Parathyroid adenoma (tissue), 2 donors: ENCODE results near the gene FBXO42.

Experiments
- H2AFZ ChIP-seq: fragments of 300-600 bp; sonication (generic); one replicate; pipeline ENCODE4 v1.7.0; 2017; ENCODE audit warnings: antibody characterized with exemption, mild to moderate bottlenecking
- H3K27ac ChIP-seq: fragments of 300-600 bp; sonication (generic); one replicate; pipeline ENCODE4 v1.7.0; 2017
- H3K27me3 ChIP-seq: fragments of 300-600 bp; sonication (generic); one replicate; pipeline ENCODE4 v1.7.0; 2017; ENCODE audit warnings: low read length; ENCODE audit not compliant: control insufficient read depth, insufficient read depth
- H3K36me3 ChIP-seq: fragments of 300-600 bp; sonication (generic); one replicate; pipeline ENCODE4 v1.7.0; 2017; ENCODE audit warnings: low read length; ENCODE audit not compliant: control insufficient read depth, insufficient read depth
- H3K4me1 ChIP-seq: fragments of 300-600 bp; sonication (generic); one replicate; pipeline ENCODE4 v1.7.0; 2017; ENCODE audit warnings: control low read depth
- H3K4me2 ChIP-seq: fragments of 300-600 bp; sonication (generic); one replicate; pipeline ENCODE4 v1.7.0; 2017; ENCODE audit warnings: low read length
- H3K4me3 ChIP-seq: fragments of 300-600 bp; sonication (generic); one replicate; pipeline ENCODE4 v1.7.0; 2017; ENCODE audit warnings: low read depth, low read length
- H3K79me2 ChIP-seq: fragments of 300-600 bp; sonication (generic); one replicate; pipeline ENCODE4 v1.7.0; 2017; ENCODE audit warnings: control low read depth
- H3K9ac ChIP-seq: fragments of 300-600 bp; sonication (generic); one replicate; pipeline ENCODE4 v1.7.0; 2017; ENCODE audit warnings: mild to moderate bottlenecking
- H3K9me3 ChIP-seq: fragments of 300-600 bp; sonication (generic); one replicate; pipeline ENCODE4 v1.7.0; 2017; ENCODE audit warnings: low read length; ENCODE audit not compliant: control insufficient read depth
- TF ChIP-seq, protein P1 (sequence below): fragments of 300-600 bp; sonication (generic); IDR thresholded peaks from one replicate; pipeline ENCODE4 v1.7.0; 2017; ENCODE audit warnings: antibody characterized with exemption, mild to moderate bottlenecking
- donor health status: primary hyperparathyroidism.

The FBXO42 gene

DNA sequence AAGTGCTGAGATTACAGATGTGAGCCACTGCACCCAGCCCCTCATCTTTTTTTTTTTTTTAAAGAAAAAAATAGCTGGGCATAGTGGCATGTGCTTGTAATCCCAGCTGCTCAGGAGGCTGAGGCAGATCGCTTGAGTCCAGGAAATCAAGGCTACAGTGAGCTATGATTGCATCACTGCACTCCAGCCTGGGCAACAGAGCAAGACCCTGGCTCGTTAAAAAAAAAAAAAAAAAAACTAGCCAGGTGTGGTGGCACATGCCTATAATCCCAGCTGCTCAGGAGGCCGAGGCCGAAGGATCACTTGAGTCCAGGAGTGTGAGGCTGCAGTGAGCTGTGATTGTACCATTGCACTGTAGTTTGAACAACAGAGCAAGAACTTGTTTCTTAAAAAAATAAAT lies 28.6 kb upstream of the FBXO42 start:
- H3K36me3 ChIP-seq, result no peaks in the 10 kb centered on the region
- no peak overlapping the region for H3K9ac ChIP-seq
- no peak overlapping the region for H3K27ac ChIP-seq
- TF ChIP-seq, protein P1, sequence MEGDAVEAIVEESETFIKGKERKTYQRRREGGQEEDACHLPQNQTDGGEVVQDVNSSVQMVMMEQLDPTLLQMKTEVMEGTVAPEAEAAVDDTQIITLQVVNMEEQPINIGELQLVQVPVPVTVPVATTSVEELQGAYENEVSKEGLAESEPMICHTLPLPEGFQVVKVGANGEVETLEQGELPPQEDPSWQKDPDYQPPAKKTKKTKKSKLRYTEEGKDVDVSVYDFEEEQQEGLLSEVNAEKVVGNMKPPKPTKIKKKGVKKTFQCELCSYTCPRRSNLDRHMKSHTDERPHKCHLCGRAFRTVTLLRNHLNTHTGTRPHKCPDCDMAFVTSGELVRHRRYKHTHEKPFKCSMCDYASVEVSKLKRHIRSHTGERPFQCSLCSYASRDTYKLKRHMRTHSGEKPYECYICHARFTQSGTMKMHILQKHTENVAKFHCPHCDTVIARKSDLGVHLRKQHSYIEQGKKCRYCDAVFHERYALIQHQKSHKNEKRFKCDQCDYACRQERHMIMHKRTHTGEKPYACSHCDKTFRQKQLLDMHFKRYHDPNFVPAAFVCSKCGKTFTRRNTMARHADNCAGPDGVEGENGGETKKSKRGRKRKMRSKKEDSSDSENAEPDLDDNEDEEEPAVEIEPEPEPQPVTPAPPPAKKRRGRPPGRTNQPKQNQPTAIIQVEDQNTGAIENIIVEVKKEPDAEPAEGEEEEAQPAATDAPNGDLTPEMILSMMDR, result no peak
- H2AFZ ChIP-seq, result no peak overlapping the region
- H3K4me3 ChIP-seq, result no peak overlapping the region
- no peak overlapping the region for H3K4me2 ChIP-seq
- peaks cover 49% of the 10 kb centered on the region for H3K79me2 ChIP-seq
- no peaks in the 10 kb centered on the region for H3K27me3 ChIP-seq
- H3K9me3 ChIP-seq, result no peaks in the 10 kb centered on the region
- H3K4me1 ChIP-seq, result peaks cover 4% of the 10 kb centered on the region

DNA sequence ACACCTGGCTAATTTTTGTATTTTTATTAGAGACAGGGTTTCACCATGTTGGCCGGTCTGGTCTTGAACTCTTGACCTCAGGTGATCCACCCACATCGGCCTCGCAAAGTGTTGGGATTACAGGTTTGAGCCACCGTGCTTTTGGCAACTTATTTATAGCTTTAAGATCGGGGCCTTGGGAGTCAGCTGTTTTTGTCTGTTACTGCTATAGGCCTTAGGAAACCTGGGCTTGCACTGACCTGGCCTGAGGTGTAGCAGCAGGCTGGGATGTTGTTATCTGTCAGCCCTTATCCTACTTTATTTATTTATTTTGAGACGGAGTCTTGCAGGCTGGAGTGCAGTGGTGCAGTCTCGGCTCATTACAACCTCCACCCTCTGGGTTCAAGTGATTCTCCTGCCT lies 26.2 kb upstream of the FBXO42 start:
- no peak overlapping the region for H3K27ac ChIP-seq
- peaks cover 64% of the 10 kb centered on the region for H3K79me2 ChIP-seq
- H3K9me3 ChIP-seq, result no peaks in the 10 kb centered on the region
- TF ChIP-seq, protein P1, result no peak
- H2AFZ ChIP-seq, result no peak overlapping the region
- no peaks in the 10 kb centered on the region for H3K36me3 ChIP-seq
- H3K4me3 ChIP-seq, result no peak overlapping the region
- H3K4me2 ChIP-seq, result no peak overlapping the region
- H3K9ac ChIP-seq, result no peak overlapping the region
- H3K27me3 ChIP-seq, result no peaks in the 10 kb centered on the region
- peaks cover 8% of the 10 kb centered on the region for H3K4me1 ChIP-seq

DNA sequence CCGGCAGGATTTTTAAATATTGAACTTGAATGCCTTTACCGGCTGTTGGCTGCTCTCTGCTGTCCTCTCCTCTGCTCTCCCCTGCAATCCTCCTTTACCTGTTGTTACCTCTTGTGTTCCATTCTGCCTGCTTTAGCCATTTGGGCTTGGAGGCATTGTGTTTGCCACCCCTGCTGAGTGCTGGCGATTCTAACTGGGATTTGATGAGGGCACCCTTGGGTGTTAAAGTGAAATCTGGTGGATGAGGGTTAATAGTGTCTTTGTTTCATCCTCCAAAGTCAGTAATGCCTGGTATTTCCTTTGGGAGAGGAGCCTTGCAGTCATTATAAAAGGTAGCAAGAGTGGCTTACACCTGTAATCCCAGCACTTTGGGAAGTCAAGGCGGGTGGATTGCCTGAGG lies 24.7 kb upstream of the FBXO42 start:
- no peaks in the 10 kb centered on the region for H3K36me3 ChIP-seq
- no peak overlapping the region for H3K27ac ChIP-seq
- H3K9me3 ChIP-seq, result no peaks in the 10 kb centered on the region
- H3K4me1 ChIP-seq, result peaks cover 10% of the 10 kb centered on the region
- H3K79me2 ChIP-seq, result peaks cover 66% of the 10 kb centered on the region
- H3K27me3 ChIP-seq, result no peaks in the 10 kb centered on the region
- no peak overlapping the region for H3K4me3 ChIP-seq
- TF ChIP-seq, protein P1, result no peak
- no peak overlapping the region for H2AFZ ChIP-seq
- H3K4me2 ChIP-seq, result no peak overlapping the region
- H3K9ac ChIP-seq, result no peak overlapping the region

DNA sequence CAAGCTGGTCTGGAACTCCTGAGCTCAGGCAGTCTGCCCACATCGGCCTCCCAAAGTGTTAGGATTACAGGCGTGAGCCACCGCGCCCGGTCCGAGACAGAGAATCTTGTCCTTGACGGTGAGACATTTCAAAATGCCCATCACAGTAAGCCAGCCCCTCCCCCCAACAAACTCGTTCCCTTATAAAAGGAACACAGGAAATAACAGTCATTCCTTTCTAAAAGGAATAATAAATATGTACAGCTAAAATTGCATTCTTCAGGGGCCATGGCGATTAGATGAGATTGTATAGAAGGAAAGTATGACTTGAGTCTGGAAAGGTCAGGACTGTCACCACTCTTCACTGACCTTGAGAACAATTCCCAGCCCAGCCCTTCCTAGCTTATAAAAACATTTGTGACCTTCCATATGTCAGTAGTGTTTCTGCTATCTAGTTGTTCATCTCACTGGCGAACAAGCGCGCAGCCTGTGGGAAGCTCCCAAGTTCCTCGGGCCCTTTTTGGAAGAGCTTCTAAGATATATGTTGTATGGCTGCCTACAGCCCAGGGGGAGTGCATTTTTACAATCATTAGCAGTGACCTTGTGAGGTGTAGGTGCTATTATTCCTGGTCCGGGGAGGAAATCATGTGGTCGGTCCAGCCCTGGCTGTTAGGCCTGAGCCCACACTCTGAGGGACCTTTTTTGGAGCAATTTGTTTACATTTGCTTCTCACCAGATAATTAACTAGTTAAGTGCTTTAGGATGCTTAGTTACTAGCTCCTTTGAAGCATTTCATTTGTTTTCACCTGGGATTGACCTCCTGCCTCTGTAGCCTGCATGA lies 23.5 kb upstream of the FBXO42 start:
- H2AFZ ChIP-seq, result no peak overlapping the region
- H3K4me1 ChIP-seq, result peaks cover 10% of the 10 kb centered on the region
- TF ChIP-seq, protein P1, result no peak
- no peak overlapping the region for H3K9ac ChIP-seq
- H3K27ac ChIP-seq, result no peak overlapping the region
- H3K9me3 ChIP-seq, result no peaks in the 10 kb centered on the region
- H3K4me3 ChIP-seq, result peak overlapping the region; percentile 33
- H3K4me2 ChIP-seq, result peak overlapping the region; percentile 67
- H3K27me3 ChIP-seq, result no peaks in the 10 kb centered on the region
- H3K79me2 ChIP-seq, result peaks cover 72% of the 10 kb centered on the region
- no peaks in the 10 kb centered on the region for H3K36me3 ChIP-seq

DNA sequence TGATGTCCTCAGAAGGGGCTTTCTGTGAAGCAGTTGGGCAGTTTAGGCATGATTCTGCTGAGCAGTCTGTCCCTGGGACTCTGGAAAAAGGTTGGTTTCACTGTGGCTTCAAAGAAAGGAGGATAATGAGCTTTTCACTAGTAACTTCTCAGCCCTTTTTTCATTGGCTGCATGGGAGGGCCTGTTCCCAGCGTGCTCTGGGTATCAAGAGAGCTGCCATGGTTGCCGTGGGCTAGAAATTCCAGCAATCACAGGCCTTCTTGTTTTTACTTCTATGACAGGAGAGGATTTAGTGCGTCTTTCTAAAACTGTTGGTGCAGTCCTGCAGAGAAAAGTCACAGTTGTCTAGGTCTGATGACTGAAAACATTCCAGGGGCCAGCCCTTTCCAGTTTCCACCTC lies 22.0 kb upstream of the FBXO42 start:
- Histone ChIP-seq H3K9me3 (no peaks in the 10 kb centered on the region), H2AFZ (no peak overlapping the region), H3K36me3 (no peaks in the 10 kb centered on the region), H3K9ac (no peak overlapping the region), H3K27me3 (no peaks in the 10 kb centered on the region), H3K4me1 (peaks cover 10% of the 10 kb centered on the region), H3K79me2 (peaks cover 68% of the 10 kb centered on the region), H3K4me3 (no peak overlapping the region), H3K27ac (no peak overlapping the region), H3K4me2 (no peak overlapping the region)
- TF ChIP-seq, protein P1, result no peak
